Transverse colon (tissue), 4 donors: Measurements from ENCODE around the gene RBM10.

ENCODE experiments used
- CTCF ChIP-seq, 5 experiments: fragments of 200-600 bp in 3 of 5; fragments of 450-650 bp in 2 of 5; sonication (generic) in 3 of 5; IDR thresholded peaks; 1 replicate in 2 of 5; 2 replicates in 3 of 5; pipeline ENCODE4 v1.5.1; 2016 to 2017; ENCODE audit warnings: antibody characterized with exemption in 5 of 5, inconsistent platforms in 3 of 5, mild to moderate bottlenecking in 2 of 5, moderate library complexity in 1 of 5
- POLR2AphosphoS5 ChIP-seq, 3 donors: sonication (generic); formaldehyde crosslinking; IDR thresholded peaks; one replicate each; pipeline ENCODE4 v1.6.1; 2016; ENCODE audit warnings: antibody characterized with exemption in 3 of 3

- no peak for TF ChIP-seq CTCF (IDR thresholded peaks at IDR 0.05)
- no peak for TF ChIP-seq POLR2AphosphoS5 (IDR thresholded peaks at IDR 0.05)
Measured at GRCh38 chrX:47179221-47179927, 34.4 kb downstream of the RBM10 start.
